Duodenal mucosa (tissue), 2 donors: ENCODE measurements around the gene FARP1.
"Not testable (repeated sequence)": the region's sequence is repeated elsewhere in the genome, so short reads cannot be mapped to it uniquely, and the experiment has no call there.

ENCODE experiments used
- H3K27ac ChIP-seq: one replicate; pipeline ENCODE4 v1.7.0; 2013; ENCODE audit warnings: low read depth, low read length
- H3K27me3 ChIP-seq, 2 donors: one replicate each; pipeline ENCODE4 v1.7.0; 2013; ENCODE audit warnings: low read length in 2 of 2, control low read depth in 1 of 2; ENCODE audit not compliant: insufficient read depth in 2 of 2, control insufficient read depth in 1 of 2
- H3K36me3 ChIP-seq, 2 donors: one replicate each; pipeline ENCODE4 v1.7.0; 2013; ENCODE audit warnings: low read length in 2 of 2, control low read depth in 1 of 2; ENCODE audit not compliant: insufficient read depth in 2 of 2, control insufficient read depth in 1 of 2
- H3K4me1 ChIP-seq, 2 donors: one replicate each; pipeline ENCODE4 v1.7.0; 2013; ENCODE audit warnings: low read length in 2 of 2, control low read depth in 1 of 2; ENCODE audit not compliant: insufficient read depth in 2 of 2, control insufficient read depth in 1 of 2
- H3K4me3 ChIP-seq, 2 donors: one replicate each; pipeline ENCODE4 v1.7.0; 2013; ENCODE audit warnings: low read length in 2 of 2, low read depth in 1 of 2
- H3K9ac ChIP-seq, 2 donors: one replicate each; pipeline ENCODE4 v1.7.0; 2013; ENCODE audit warnings: low read length in 2 of 2, low read depth in 1 of 2
- H3K9me3 ChIP-seq, 2 donors: one replicate each; pipeline ENCODE4 v1.7.0; 2013; ENCODE audit warnings: low read length in 2 of 2, control low read depth in 1 of 2; ENCODE audit not compliant: control insufficient read depth in 1 of 2

FARP1 gene

DNA sequence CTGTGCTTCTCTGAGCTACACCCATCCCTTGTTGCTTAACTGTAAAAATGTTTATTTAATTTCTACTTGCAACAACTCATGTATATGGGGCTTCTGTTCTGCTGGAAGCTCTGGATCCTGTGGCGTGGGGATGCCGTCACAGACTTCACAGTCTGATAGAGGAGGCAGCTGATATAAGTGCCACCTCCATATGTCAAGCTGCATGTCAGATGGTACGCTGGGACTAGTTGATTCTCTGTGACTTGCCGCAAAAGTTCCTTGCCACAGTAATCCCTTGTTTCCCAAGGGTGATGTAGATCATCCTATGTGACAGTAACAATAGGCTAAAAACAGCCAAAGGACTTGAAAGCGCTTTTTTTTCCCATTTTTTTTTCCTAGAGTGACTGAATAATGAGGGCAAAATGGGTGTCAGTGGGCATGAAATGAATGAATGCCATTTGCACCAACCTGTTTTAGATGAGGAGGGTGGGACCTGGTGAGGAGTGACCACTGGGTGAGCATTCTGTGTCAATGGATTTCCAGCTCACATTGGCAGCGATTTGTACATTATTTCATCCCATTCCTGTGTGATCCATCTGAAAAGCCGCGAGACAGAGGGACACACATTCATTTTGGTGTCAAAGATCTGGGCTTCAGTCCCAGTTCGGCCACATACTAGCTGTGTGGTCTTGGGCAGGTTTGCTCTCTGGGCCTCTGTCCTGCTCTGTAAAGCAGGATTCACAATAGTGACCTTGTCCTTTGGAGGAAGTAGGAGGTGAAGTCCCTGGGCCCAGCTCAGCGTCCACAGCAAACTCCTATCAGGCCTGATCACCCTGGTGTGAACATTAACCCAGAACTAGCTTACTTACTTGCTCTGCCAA, 123.0 kb downstream of the FARP1 start:
- Histone ChIP-seq H3K36me3 (no peaks in the 10 kb centered on the region), H3K4me1 (peaks cover 6 to 25% of the 10 kb centered on the region in 2 donors), H3K4me3 (no peak overlapping the region), H3K27ac (peak overlapping the region; percentile 34), H3K27me3 (no peaks in the 10 kb centered on the region), H3K9me3 (no peaks in the 10 kb centered on the region), H3K9ac (peak overlapping the region in 1 of 2 donors; percentile 27)

DNA sequence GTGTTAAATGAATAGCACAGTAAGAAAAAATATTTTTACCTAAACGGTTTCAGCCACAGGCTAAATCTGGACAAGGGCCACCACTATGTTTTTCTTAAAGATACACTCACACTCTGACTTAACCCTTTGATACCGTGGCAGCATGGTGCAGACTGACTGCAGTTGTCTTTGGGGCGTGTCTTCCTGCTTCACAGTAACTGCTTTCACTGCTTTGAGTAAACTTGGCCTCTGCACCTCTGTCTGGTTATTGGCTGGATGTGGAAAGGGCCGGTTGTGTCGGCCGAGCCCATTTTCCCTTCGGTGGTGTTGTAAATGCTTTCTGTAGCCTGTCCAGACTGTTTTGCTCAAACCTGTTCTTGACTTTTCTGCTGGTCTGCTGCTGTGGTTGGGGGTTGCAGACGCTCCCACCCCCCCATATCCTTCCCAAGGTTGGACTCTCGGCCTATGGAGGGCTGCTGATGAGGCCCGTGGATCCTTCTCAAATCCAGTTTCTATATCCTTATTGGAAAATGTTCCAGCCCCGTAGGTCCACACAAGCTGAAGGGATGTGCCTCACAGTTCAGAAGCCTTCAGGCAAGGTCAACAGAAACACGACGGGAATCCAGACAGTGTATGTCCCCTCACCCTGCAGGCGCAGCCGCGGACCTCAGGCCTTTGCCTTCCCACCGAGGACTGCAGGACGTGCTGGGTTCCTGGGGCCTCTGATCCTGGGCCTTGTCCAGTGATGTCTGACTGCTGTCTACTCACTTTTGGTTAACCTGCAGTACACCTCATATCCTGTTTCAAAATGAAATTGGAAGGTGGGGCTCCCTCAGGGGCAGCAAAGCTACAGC, 124.4 kb downstream of the FARP1 start:
- no peaks in the 10 kb centered on the region for H3K27me3 ChIP-seq
- H3K4me1 ChIP-seq: peaks cover 6 to 25% of the 10 kb centered on the region in 2 donors
- H3K9me3 ChIP-seq: no peaks in the 10 kb centered on the region
- H3K36me3 ChIP-seq: no peaks in the 10 kb centered on the region
- H3K9ac ChIP-seq: no peak overlapping the region
- H3K4me3 ChIP-seq: peak overlapping the region in 1 of 2 donors; percentile 23
- no peak overlapping the region for H3K27ac ChIP-seq

DNA sequence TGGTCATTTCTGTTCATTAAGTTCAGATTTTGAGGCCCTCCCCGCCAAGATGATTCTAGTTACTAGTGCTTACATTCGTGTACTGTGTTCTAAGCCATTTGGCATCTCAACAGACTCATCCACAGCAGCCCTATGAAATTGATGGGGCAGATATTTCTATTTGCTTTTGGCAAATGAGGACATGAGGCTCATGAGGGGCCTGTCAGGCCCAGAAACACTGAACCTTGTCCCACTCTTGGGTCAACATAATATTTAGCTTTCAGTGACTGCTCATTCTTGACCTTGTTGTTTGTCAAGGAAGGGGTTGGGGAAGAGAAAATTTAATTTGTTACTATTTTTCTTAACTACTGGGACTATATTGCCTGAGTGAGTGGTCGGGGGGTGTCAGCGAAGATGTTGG, 126.5 kb downstream of the FARP1 start:
- Histone ChIP-seq H3K36me3 (no peaks in the 10 kb centered on the region), H3K4me3 (no peak overlapping the region), H3K27me3 (peaks cover 0 to 5% of the 10 kb centered on the region in 2 donors), H3K4me1 (peaks cover 6 to 25% of the 10 kb centered on the region in 2 donors), H3K9me3 (no peaks in the 10 kb centered on the region), H3K9ac (no peak overlapping the region), H3K27ac (no peak overlapping the region)

DNA sequence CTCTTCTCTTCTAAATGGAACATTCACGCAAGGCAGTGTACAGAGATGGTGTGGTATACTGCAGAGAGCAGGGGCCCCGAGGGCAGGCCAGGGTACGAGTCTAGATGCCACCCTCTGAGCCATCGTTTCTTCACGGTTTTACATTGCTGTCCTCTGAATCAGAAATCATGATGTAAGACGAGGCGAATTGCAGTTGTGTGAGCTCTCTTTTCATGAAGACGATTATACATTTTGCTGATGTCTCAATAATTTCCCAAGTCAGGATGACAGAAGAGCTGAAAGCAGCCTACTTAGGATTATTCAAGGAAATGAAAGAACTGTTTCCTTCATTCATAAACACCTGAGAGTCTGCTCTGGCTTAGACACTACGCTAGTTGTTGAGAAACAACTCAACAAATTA, 127.9 kb downstream of the FARP1 start:
- H3K4me1 ChIP-seq: peaks cover 6 to 21% of the 10 kb centered on the region in 2 donors
- H3K27ac ChIP-seq: no peak overlapping the region
- H3K9me3 ChIP-seq: no peaks in the 10 kb centered on the region

DNA sequence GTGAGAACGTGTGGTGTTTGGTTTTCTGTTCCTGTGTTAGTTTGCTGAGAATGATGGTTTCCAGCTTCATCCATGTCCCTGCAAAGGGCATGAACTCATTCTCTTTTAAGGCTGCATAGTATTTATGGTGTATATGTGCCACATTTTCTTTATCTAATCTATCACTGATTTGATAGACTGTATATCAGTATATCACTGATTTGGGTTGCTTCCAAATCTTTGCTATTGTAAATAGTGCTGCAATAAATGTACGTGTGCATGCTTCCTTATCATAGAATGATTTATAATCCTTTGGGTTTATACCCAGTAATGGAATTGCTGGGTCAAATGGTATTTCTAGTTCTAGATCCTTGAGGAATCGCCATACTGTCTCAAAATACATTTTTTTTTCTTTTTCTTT, 128.8 kb downstream of the FARP1 start:
- H3K9ac ChIP-seq, H3K27me3 ChIP-seq, H3K27ac ChIP-seq, H3K4me3 ChIP-seq, H3K9me3 ChIP-seq, H3K36me3 ChIP-seq: not testable (repeated sequence)
- peaks cover 6 to 13% of the 10 kb centered on the region in 2 donors for H3K4me1 ChIP-seq

More for the DNA sequence above, 127.9 kb downstream of the FARP1 start:
- H3K4me3 ChIP-seq: no peak overlapping the region
- no peaks in the 10 kb centered on the region for H3K36me3 ChIP-seq
- no peak overlapping the region for H3K9ac ChIP-seq
- H3K27me3 ChIP-seq: peaks cover 5 to 6% of the 10 kb centered on the region in 2 donors

DNA sequence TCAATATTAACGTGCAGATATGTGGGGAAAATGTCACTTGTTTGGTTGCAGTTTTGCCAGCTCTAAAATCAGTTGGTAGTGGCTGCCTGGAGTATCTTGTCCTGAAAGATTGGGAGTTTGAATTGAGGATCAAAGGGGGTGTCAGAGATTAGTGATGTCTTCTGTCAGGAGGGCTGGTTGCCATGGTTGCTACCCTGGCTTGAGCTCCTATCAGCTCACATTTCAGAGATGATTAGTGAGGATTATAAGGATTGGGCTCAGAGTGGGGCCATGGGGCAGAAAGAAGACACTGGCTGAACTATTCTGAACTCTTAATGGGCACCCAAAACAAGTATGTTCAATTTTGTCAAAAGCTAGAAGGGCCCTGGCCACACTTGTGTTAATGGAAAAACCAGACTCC, 129.7 kb downstream of the FARP1 start:
- Histone ChIP-seq H3K4me3 (no peak overlapping the region), H3K9me3 (no peaks in the 10 kb centered on the region), H3K9ac (no peak overlapping the region), H3K4me1 (peaks cover 3 to 4% of the 10 kb centered on the region in 2 donors), H3K27ac (no peak overlapping the region), H3K27me3 (peaks cover 5 to 6% of the 10 kb centered on the region in 2 donors), H3K36me3 (no peaks in the 10 kb centered on the region)

DNA sequence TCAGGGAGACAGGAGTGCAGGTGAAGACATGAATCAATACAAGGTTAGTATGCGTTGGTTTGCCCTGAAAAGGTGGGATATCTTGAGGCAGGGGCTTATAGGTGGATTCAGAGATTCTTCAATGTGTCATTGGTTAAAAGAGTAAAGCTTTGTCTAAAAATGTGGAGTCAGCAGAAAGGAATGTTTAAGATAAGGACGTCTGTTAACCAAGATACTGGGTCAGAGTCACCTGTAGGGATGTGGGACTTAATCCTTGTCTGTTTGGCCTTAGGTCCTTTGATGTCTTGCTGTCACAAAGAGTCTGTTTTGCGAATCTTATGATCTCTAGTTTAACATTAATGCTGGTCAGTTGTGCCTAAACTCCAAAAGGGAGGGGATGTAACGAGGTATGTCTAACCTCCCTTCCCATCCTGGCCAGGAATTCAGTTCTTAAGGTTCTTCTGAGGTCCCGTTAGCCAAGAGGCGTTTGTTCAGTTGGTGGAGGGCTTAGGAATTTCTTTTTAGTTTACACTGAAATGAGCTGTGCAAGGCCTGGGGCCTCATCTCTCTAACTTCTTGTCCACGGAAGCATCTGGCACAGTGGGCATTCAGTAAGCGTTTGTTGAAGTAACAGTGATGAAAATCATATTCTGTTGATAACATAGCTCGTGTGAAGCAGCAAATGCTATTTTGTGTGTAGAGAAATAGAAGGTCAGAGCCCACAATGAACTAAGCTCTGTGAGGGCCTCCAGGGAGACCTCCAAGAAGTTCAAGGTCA, 130.4 kb downstream of the FARP1 start:
- Histone ChIP-seq H3K9me3 (no peaks in the 10 kb centered on the region), H3K27me3 (peaks cover 5 to 6% of the 10 kb centered on the region in 2 donors), H3K9ac (no peak overlapping the region), H3K4me1 (no peaks in the 10 kb centered on the region), H3K27ac (no peak overlapping the region), H3K4me3 (no peak overlapping the region), H3K36me3 (no peaks in the 10 kb centered on the region)

DNA sequence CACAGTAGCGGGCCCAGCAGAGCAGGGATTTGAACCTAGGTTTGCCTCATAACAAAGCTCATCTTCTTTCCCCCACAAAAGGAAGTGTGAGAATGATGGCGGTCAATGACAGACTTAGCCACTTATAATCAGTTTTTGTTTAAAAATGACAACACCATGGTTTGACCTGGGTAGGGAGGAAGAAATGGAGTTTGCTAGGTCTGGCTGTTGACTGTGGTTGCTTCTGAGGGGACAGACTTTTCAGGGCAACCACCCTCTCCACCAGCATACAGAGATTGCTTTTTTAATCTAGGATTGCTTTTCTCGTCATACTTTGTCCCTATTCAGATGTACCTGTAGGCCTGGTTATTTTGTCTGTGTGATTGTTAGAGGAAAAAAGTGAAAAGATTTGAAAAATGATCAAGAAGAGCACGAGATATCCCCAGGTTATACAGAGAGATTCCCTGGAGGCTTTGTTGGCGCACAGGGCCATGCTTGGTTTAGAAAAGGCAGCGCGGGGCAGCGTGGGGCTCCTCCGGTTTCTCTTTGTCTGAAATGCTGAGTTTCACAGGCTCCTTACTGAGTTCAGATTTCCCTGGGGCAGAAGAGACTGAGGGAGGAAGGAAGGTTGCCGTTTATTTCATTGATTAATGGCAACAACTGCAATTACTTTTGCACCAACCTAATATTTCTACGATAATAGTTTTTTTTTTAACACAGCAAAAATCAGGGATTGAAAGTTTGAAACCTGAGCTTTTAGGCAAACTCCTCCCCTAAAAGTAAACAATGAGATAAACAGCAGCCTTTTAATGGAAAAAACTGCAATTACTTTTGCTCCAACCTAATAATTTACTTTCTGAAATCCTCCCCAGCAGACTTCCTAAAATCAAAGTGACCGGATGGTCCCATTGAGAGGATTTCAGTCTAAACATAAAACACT, 131.2 kb downstream of the FARP1 start:
- H3K36me3 ChIP-seq: no peaks in the 10 kb centered on the region
- H3K4me3 ChIP-seq: no peak overlapping the region
- H3K9ac ChIP-seq: no peak overlapping the region
- H3K9me3 ChIP-seq: no peaks in the 10 kb centered on the region
- H3K4me1 ChIP-seq: no peaks in the 10 kb centered on the region
- no peak overlapping the region for H3K27ac ChIP-seq
- H3K27me3 ChIP-seq: peaks cover 5 to 6% of the 10 kb centered on the region in 2 donors

DNA sequence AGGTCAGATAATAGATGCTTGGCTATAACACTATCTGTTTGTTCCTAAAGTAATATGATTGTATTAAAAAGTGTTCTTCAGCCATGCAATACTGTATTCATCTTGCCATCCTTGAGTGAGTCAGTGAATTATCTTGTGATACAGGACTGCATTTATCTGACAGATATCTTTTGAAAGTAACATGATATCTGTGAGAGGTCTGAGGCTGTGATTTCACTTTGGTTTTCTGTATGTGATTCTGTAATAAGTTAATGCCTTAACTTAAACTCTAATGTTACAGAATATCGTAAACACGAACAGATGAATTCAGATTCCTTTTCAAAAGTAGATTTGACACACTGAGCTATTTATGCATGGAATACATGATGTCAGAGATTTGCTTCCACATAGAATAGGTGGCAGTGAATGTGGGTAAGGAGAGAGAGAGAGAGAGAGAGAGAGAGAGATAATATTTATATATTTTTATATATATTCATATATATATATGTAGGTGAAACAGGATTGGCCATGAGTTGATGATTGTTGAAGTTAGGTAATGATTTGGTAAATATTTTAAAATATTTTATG, 132.1 kb downstream of the FARP1 start:
- H3K4me1 ChIP-seq: no peaks in the 10 kb centered on the region
- H3K36me3 ChIP-seq: no peaks in the 10 kb centered on the region
- no peak overlapping the region for H3K27ac ChIP-seq
- H3K27me3 ChIP-seq: peaks cover 5 to 6% of the 10 kb centered on the region in 2 donors
- no peak overlapping the region for H3K9ac ChIP-seq
- no peak overlapping the region for H3K4me3 ChIP-seq
- no peaks in the 10 kb centered on the region for H3K9me3 ChIP-seq
